GM12865 (cell line): Measurements from ENCODE around the gene RAMACL.

ENCODE experiments used
- DNase-seq: peaks from one replicate; pipeline ENCODE4 v3.0.0; 2010; ENCODE audit warnings: low read depth
- H3K4me3 ChIP-seq: 2 replicates; pipeline ENCODE4 v1.5.1; 2011; ENCODE audit warnings: mild to moderate bottlenecking, low read depth, low read length, control low read depth
- CTCF ChIP-seq: IDR thresholded peaks from 2 replicates; pipeline ENCODE4 v1.5.1; 2011; ENCODE audit warnings: low read length, control low read depth, low read depth, inconsistent platforms; ENCODE audit not compliant: insufficient read depth; ENCODE audit errors: missing control alignments

Gene RAMACL

GRCh38 chr6:166629628-166630027, 43.1 kb upstream of the RAMACL start:
- no peak overlapping the region for H3K4me3 ChIP-seq
- no peak for DNase-seq
- no peak for TF ChIP-seq CTCF

GRCh38 chr6:166627875-166628801, 41.7 kb upstream of the RAMACL start:
- H3K4me3 ChIP-seq: peak overlapping the region; percentile 68
- peak; percentile 57 for DNase-seq
- TF ChIP-seq CTCF: no peak

GRCh38 chr6:166627033-166627874, 40.8 kb upstream of the RAMACL start, which contains the start of gene RPS6KA2:
Gene RPS6KA2, minus strand, starts transcription at chr6:166627251. Its CDS starts 232 bp downstream, at chr6:166627019.
- no peak for TF ChIP-seq CTCF
- H3K4me3 ChIP-seq: peak within 1 kb of the TSS; percentile 68
- peak; percentile 99 for DNase-seq

- H3K4me3 ChIP-seq: peak overlapping the region; percentile 19
- peak; percentile 4 for DNase-seq
- no peak for TF ChIP-seq CTCF
Observed at GRCh38 chr6:166626177-166627032, 39.9 kb upstream of the RAMACL start.

GRCh38 chr6:166625356-166625755, 38.9 kb upstream of the RAMACL start:
- DNase-seq: no peak
- H3K4me3 ChIP-seq: no peak overlapping the region
- TF ChIP-seq CTCF: no peak

- TF ChIP-seq CTCF: no peak
- no peak overlapping the region for H3K4me3 ChIP-seq
- DNase-seq: no peak
Observed at GRCh38 chr6:166624275-166624674, 37.8 kb upstream of the RAMACL start.
